GM12874 (cell line): ENCODE data around the gene HOXA10.

ENCODE experiments used
- TF ChIP-seq, protein P1 (sequence below): IDR thresholded peaks from 2 replicates; pipeline ENCODE4 v1.5.1; 2011; ENCODE audit warnings: low read depth, mild to moderate bottlenecking, control low read depth, low read length, moderate library complexity; ENCODE audit not compliant: insufficient read depth

The HOXA10 gene

DNA sequence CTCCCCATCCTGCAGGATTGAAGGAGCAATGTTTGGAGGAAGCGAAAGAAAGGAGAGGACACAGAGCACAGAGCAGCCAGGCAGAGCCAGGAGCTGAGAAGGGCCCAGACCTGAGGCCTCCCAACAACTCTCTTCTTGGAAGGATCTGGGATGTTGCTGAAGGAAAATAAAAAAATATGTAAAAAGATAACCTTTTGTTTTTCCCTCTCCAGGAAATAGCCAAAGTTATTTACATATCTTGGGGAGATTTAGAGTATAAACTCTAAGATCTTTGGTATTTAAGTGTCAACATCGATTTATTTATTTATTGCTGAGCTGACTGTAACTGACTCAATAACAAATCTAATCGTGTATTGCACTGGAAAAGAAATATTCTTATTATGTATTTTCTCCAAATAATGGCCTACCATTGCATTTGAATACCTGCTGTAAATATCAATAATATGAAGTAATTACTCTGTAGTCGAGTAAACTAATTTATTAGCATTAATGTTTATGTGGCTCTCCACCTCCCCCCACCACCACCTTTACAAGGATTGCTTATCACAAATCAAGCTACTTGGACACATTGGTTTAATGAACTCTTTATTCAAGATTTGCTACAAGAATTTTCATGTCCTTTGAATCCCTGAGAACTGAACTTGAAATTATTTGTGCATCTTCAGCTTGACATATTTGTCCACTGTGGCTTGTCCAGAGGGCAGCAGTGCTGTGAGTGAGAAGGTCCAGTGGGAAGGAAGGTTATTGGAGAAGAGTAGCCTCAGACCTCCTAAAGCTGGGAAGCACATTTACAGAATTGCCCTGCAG is 12.8 kb upstream of the HOXA10 start:
- TF ChIP-seq, protein P1, sequence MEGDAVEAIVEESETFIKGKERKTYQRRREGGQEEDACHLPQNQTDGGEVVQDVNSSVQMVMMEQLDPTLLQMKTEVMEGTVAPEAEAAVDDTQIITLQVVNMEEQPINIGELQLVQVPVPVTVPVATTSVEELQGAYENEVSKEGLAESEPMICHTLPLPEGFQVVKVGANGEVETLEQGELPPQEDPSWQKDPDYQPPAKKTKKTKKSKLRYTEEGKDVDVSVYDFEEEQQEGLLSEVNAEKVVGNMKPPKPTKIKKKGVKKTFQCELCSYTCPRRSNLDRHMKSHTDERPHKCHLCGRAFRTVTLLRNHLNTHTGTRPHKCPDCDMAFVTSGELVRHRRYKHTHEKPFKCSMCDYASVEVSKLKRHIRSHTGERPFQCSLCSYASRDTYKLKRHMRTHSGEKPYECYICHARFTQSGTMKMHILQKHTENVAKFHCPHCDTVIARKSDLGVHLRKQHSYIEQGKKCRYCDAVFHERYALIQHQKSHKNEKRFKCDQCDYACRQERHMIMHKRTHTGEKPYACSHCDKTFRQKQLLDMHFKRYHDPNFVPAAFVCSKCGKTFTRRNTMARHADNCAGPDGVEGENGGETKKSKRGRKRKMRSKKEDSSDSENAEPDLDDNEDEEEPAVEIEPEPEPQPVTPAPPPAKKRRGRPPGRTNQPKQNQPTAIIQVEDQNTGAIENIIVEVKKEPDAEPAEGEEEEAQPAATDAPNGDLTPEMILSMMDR: no peak

DNA sequence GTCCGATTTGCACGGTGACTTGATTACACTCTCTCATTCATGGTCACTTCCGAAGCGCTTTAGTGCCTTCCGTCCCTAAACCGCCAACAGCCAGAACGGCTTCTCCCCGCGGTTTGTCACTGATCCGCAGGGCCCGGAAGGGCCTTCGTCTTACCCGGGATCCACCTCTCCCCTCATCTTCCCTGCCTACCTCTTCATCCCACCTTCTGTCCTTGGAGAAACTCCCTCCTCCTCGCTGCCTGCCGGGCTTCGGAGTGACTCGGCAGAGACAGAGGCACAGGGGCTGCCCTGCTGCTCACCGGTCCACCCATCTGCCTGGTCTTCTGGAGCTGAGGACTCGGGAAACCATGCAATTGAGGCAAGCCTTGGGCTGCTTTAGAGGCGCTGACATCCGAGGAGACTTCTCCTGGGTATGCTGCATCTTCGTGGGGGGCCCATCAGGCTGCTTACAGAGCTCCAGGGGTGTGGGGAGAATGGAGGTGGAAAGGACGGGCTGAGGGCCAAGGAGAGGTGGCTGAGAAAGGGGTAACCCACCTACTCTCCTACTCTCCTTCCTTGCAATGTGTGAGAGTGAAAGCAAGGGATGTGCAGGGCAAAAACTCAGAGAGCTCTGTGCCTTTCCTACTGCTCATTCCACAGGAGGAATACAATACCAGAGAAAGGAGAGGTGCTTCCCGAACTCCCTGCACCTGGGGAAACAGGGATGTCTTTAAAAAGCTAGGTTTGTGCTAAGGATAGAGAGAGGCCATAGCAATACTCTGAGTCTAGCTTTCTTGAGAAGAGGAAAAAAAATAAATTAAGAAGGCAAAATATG is 11.9 kb upstream of the HOXA10 start:
- TF ChIP-seq, protein P1: no peak

- TF ChIP-seq, protein P1: no peak
Measured at GRCh38 chr7:27185013-27185853, 11.1 kb upstream of the HOXA10 start, which contains the start of gene HOXA11. Gene HOXA11, minus strand, starts transcription at chr7:27185232. Its CDS starts 88 bp downstream, at chr7:27185144.

- TF ChIP-seq, protein P1: no peak
Measured at GRCh38 chr7:27184337-27185012, 10.4 kb upstream of the HOXA10 start.

DNA sequence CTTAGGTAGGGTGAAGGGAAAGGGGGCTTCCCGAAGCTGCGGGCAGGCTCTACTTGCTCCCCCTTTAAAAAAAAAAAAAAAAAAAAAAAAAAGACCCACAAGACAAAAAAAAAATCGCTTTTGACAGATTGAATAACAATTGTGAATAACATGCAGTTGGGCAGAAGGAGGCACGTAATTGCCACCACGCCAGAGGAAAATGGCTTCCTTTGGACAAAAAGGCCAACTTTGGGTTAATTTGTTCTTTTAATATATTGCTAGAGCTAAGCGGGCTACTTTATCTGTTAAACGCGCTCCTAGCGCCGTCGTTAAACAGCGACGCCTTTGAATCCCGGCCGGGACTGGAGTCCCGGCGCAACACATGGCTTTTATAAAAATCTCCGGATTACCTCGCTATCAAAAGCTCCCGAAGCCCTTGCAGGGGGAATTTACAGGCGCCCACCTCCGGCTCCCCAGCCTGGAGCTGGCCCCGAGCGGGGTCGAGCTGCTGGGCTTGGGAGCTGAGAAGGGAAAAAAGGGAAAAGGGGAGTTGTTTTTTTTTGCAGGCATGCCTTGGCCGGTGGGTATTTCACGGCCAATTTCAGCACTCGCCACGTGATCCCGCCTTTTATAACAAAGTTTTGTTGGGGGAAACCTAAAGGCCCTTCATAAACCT is 9.7 kb upstream of the HOXA10 start:
- TF ChIP-seq, protein P1: no peak

DNA sequence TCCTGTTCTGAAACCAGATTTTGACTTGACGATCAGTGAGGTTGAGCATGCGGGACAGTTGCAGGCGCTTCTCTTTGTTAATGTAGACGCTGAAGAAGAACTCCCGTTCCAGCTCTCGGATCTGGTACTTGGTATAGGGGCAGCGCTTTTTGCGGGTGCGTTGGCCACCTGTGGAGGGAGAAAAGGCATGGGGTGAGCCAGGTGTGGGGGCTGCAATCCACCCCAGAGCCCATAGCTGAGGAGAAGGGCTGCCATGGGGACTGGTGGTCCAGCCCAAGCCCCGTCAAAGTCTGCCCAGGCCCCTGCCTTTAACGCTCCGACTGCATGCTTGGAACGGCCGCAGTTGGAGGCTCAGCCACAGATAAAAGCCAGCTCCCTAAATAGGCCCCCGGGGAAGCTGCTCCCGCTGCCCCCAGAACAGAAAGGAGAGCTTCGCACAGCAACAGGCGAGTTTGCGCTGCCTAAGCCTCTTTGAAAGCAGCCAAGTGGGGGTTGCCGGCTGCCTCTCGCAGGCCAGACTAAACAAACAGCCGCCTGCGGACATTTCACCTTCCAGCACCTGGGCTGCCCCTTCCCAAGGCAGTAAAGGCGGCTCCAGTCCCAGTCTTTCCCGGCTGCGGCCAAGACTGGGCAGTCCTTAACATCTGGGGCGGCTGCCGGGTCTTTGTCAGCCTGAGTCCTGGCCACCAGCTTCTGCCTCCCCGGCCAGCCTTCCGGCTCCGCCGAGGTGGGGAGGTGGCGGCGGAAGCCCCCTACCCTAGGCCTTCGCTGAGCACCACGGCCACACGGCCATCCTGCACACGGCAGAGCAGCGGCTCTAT is 9.0 kb upstream of the HOXA10 start:
- TF ChIP-seq, protein P1: no peak
